Activated CD4-positive, alpha-beta T cell treated with anti-CD3 and anti-CD28 coated beads, Interleukin-2, amount 50 U/mL, for 4 hours (primary cell): ENCODE measurements around the gene THTPA.

Experiments
- DNase-seq, 2 experiments: peaks; one replicate each; pipeline ENCODE4 v3.0.0-alpha.2; 2020

Gene THTPA

GRCh38 chr14:23555882-23556699 is at the start of gene THTPA:
THTPA (plus strand) TSS chr14:23556271; CDS start chr14:23556758, 487 bp downstream.
- DNase-seq: peak; percentile 92 to 93

GRCh38 chr14:23512156-23512555 is 43.9 kb upstream of the THTPA start:
- no peak for DNase-seq

- no peak for DNase-seq
Observed at GRCh38 chr14:23513005-23513817, 42.9 kb upstream of the THTPA start.

GRCh38 chr14:23513818-23514643 is 42.0 kb upstream of the THTPA start:
- no peak for DNase-seq

GRCh38 chr14:23514644-23514957 is 41.5 kb upstream of the THTPA start:
- DNase-seq: no peak

GRCh38 chr14:23517650-23518326 is 38.3 kb upstream of the THTPA start:
- DNase-seq: no peak

GRCh38 chr14:23518709-23519108 is 37.4 kb upstream of the THTPA start:
- DNase-seq: no peak

- DNase-seq: no peak
Observed at GRCh38 chr14:23520899-23521533, 35.1 kb upstream of the THTPA start.

- DNase-seq: no peak
Observed at GRCh38 chr14:23521785-23522640, 34.1 kb upstream of the THTPA start.

GRCh38 chr14:23522643-23523198 is 33.4 kb upstream of the THTPA start:
- no peak for DNase-seq

- no peak for DNase-seq
Observed at GRCh38 chr14:23523229-23524016, 32.6 kb upstream of the THTPA start.

GRCh38 chr14:23524954-23525353 is 31.1 kb upstream of the THTPA start:
- DNase-seq: no peak

GRCh38 chr14:23525611-23526010 is 30.5 kb upstream of the THTPA start:
- DNase-seq: no peak

- DNase-seq: no peak
Observed at GRCh38 chr14:23528555-23528954, 27.5 kb upstream of the THTPA start.

GRCh38 chr14:23529016-23529415 is 27.1 kb upstream of the THTPA start:
- no peak for DNase-seq

- no peak for DNase-seq
Observed at GRCh38 chr14:23530375-23531055, 25.6 kb upstream of the THTPA start.

GRCh38 chr14:23531391-23531790 is 24.7 kb upstream of the THTPA start:
- DNase-seq: no peak

GRCh38 chr14:23532658-23533057 is 23.4 kb upstream of the THTPA start:
- no peak for DNase-seq

GRCh38 chr14:23533652-23534435 is 22.2 kb upstream of the THTPA start:
- no peak for DNase-seq
